ENCODE data around the gene GDI2.

DNA sequence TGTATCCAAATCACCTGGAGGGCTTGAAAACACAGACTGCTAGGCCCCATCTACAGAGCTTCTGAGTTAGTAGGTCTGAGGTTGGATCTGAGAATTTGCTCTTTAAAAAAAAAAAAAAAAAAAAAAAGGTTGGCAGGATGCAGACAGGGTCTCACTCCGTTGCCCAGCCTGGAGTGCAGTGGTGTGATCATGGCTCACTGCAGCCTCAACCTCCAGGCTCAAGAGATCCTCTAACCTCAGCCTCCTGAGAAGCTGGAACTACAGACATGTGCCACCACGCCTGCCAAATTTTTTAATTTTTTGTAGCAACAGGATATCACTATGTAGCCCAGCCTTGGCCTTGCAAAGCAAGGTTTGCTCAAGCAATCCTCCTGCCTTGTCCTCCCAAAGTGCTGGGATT lies 8.0 kb downstream of the GDI2 start:
- TF ChIP-seq, protein P1, sequence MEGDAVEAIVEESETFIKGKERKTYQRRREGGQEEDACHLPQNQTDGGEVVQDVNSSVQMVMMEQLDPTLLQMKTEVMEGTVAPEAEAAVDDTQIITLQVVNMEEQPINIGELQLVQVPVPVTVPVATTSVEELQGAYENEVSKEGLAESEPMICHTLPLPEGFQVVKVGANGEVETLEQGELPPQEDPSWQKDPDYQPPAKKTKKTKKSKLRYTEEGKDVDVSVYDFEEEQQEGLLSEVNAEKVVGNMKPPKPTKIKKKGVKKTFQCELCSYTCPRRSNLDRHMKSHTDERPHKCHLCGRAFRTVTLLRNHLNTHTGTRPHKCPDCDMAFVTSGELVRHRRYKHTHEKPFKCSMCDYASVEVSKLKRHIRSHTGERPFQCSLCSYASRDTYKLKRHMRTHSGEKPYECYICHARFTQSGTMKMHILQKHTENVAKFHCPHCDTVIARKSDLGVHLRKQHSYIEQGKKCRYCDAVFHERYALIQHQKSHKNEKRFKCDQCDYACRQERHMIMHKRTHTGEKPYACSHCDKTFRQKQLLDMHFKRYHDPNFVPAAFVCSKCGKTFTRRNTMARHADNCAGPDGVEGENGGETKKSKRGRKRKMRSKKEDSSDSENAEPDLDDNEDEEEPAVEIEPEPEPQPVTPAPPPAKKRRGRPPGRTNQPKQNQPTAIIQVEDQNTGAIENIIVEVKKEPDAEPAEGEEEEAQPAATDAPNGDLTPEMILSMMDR (IDR thresholded peaks at IDR 0.05) = no peak
- no peak for TF ChIP-seq POLR2A (IDR thresholded peaks at IDR 0.05)

Measured in prostate gland (tissue), 2 donors.